HG02943 (cell line): ENCODE measurements around the gene ENHO.
"Not testable (repeated sequence)": the region's sequence is repeated elsewhere in the genome, so short reads cannot be mapped to it uniquely, and the experiment has no call there.

Experiments used
- ATAC-seq: cut with Tn5 transposase; IDR thresholded peaks from one replicate; pipeline ENCODE4 v1.9.1; 2021; ENCODE audit warnings: mild to moderate bottlenecking, low read depth, moderate library complexity; ENCODE audit not compliant: unreplicated experiment

Gene ENHO

GRCh38 chr9:34485822-34486221 is 37.0 kb downstream of the ENHO start:
- no peak for ATAC-seq

- no peak for ATAC-seq
Measured at GRCh38 chr9:34484678-34485077, 38.1 kb downstream of the ENHO start.

- not testable (repeated sequence) for ATAC-seq
Measured at GRCh38 chr9:34482746-34483145, 40.0 kb downstream of the ENHO start.

DNA sequence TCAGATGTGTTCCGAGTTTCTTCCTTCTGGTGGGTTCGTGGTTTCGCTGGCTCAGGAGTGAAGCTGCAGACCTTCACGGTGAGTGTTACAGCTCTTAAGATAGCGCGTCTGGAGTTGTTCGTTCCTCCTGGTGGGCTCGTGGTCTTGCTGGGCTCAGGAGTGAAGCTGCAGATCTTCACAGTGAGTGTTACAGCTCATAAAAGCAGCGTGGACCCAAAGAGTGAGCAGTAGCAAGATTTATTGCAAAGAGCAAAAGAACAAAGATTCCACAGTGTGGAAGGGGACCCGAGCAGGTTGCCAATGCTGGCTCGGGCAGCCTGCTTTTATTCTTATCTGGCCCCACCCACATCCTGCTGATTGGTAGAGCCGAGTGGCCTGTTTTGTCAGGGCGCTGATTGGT is 41.2 kb downstream of the ENHO start:
- ATAC-seq, result not testable (repeated sequence)

DNA sequence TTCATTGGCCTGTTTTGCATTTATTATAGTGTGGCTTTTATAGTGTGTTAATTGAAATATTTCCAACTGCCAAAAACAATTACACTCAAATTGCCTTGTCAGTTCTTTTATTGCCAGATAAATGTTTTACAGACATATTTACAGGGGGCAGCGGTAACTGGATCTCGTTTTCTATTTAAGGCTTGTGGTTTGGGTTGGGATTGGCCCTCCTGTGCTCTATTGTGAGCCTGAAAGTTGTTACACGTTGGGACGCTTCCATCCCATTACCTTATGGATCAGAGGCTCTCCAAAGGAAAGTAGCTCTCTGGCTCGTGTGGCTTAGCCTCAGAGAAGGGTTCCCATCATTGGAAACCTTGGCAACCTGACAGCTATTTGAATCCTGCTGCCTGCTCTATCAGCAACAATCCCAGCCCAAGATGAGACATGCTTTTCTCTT is 43.3 kb downstream of the ENHO start:
- ATAC-seq, result no peak

GRCh38 chr9:34477541-34477940 is 45.2 kb downstream of the ENHO start:
- ATAC-seq, result no peak

DNA sequence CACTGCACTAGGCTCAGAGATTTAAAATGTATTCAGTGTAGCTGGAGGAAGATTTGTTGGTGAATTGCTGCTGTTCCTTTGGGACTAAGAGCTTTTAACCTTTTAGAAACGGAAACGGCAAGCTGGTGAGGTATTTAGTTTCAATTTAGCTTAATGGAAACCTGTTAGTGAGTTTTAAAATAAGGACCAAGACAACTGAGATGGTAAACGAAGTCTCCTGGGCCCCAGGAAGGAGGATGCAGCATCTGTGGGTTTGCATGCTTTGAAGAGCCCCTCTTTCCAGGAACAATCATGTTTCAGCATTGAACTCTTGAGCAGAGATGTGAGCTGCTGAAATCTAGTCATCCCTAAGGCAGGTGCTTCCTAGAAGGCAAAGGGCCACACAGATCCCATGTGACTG is 47.7 kb downstream of the ENHO start:
- no peak for ATAC-seq
